SH-SY5Y (cell line): ENCODE data around the gene PPP1R12C.

Experiments used
- GATA2 ChIP-seq: IDR thresholded peaks from 2 replicates; pipeline ENCODE4 v1.6.1; 2011; ENCODE audit warnings: mild to moderate bottlenecking, low read depth, low read length
- GATA3 ChIP-seq: IDR thresholded peaks from 2 replicates; pipeline ENCODE4 v1.6.1; 2011; ENCODE audit warnings: low read depth, mild to moderate bottlenecking, low read length, moderate library complexity

Gene PPP1R12C

DNA sequence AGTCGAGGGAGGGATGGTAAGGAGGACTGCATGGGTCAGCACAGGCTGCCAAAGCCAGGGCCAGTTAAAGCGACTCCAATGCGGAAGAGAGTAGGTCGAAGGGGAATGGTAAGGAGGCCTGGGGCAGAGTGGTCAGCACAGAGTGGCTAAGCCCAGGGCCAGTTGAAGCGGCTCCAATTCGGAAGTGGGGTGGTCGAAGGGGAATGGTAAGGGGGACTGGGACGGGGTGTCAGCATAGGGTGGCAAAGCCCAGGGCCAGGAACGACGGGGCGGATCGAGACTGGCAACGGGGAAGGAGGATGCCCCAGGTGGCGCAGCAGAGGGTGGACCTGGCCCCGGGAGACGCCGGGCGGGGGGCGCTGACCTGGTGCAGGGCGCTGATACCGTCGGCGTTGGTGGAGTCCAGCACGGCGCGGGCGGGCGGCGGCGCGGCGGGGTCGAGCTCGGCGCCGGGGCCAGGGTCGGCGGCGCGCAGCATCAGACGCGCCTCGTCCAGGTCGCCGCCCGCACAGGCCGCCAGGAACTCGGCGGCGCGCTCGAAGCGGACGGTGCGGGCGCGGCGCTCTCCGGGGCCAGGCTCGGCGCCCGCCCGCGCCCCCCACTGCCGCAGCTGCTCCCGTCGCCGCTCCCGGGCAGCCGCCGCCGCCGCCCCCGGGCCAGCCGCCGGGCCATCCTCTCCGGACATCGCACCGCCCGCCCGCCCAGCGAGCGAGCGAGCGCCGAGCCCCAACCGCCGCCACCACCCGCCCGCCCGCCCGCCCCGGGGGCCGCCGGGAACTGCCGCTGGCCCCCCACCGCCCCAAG lies at the start of gene PPP1R12C:
PPP1R12C (minus strand) TSS at position 779 of the 804 bp plus-strand sequence; CDS start at position 685, 94 bp downstream.
- TF ChIP-seq GATA3 (no peak), GATA2 (no peak)

DNA sequence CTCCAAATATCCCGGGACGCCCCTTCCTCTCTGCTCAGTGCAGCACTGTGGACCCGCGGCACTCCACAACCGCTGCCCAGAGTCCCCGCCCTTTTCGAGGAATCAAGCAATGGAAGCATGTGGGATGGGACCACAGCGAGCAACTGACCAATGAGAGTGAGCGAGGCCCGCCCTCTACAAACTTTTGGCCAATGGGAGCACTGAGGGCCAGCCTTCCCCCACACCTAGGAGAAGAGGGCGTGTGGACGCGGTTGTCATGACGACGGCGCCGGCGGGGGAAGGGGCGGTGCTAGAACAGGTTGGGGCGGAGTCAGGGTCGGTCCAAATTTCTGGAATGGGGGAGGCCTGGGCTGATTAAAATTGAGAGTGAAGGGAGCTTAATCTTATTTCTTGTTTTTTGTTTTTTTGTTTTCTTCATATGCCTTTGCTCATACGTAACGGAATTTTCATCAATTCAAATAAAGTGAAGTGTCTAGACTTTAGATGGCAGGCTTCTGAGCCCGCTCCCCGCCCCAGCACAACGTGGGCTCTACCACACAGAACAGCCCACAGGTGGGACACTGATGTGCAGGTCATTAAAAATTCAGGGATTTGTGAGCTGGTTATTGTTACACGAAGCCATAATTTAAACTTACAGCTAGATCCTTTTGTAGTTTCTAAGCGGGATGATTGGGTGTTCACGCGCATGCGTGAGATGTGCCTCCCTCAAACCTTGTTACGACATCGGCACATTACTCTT lies 49.3 kb upstream of the PPP1R12C start, which contains the start of gene DNAAF3:
DNAAF3 (minus strand) TSS at position 84 of the 739 bp plus-strand sequence. CDS start 200 bp downstream, outside the sequence.
- TF ChIP-seq GATA2 (no peak), GATA3 (no peak)

DNA sequence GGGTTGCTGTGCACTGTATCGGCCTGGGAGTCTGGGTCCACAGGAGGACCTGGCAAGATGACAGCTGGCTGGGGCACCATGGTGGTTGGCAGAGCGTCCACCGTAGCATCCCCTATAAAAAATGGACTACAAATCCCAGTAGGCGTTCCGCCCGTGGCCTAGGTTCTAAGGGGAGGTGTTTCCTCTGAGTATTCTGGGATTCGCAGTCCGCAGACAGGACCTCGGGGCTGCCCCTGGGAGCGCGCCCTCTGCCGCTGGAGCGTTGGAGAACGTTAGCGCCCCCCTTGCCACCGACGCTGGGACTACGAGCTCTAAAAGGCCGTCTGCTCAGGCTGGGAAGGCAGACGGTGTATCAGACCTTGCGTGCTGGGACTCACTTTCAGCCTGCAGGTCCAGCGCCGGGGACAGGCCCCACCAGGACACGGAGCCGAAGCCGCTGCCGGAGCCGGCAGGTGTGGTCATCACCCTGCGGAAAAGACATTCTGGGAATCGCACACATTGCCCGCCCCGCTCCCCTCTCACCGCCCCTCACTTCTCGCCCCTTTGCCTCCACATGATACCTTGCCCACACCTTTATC lies 48.6 kb upstream of the PPP1R12C start:
- no peak for TF ChIP-seq GATA2
- no peak for TF ChIP-seq GATA3

DNA sequence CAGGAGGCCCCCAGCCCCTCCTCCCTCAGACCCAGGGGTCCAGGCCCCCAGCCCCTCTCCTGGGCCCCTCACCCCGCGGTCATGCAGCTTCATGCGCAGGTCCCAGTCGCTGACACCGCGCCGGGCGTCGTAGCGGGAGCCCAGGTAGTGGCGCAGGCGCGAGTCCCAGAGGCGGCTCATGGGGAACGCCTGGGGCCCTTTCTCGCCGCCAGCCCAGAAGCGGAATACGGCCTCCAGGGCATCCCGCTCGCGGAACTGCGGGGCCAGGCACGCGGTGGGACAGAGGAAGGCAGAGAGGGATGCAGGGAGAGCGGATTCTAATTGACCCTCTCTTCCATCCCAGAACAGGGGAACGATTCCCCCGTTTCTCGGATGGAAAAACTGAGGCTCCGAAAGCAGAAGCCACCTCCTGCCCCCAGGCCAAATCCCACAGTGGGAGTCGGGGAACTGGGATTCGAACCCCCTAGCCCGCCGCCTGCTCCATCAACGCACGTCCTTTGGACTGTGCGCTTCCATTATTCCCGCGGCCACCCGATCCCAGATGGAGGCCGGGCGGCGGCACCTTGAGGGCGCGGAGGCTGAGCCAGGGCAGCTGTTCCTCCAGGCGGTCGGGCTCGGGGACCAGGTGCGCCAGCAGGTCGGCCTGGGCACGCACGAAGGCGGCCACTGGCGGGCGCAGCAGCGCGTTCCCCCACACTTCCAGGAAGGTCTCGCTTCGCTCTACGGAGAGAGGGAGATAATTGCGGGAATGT lies 44.3 kb upstream of the PPP1R12C start:
- TF ChIP-seq GATA2 (no peak), GATA3 (no peak)

DNA sequence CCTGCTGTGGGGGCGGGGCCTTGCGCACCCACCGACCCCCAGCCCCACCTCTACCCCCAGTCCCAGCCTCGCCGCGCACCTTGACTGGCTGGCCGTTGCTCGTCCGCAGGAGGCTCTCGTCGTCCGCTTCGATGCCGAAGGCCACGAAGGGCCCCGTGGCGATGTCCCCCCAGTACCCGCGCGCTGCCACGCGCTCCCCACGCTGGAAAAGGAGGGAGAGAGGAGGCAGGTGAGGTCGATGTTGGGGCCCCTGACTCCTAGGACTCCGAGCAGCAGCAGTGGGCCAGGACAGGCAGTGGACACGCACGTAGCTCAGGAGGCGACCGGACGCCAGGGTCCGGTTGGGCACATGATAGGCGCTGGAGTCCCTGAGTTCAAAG lies 43.5 kb upstream of the PPP1R12C start:
- TF ChIP-seq GATA2, result no peak
- no peak for TF ChIP-seq GATA3

DNA sequence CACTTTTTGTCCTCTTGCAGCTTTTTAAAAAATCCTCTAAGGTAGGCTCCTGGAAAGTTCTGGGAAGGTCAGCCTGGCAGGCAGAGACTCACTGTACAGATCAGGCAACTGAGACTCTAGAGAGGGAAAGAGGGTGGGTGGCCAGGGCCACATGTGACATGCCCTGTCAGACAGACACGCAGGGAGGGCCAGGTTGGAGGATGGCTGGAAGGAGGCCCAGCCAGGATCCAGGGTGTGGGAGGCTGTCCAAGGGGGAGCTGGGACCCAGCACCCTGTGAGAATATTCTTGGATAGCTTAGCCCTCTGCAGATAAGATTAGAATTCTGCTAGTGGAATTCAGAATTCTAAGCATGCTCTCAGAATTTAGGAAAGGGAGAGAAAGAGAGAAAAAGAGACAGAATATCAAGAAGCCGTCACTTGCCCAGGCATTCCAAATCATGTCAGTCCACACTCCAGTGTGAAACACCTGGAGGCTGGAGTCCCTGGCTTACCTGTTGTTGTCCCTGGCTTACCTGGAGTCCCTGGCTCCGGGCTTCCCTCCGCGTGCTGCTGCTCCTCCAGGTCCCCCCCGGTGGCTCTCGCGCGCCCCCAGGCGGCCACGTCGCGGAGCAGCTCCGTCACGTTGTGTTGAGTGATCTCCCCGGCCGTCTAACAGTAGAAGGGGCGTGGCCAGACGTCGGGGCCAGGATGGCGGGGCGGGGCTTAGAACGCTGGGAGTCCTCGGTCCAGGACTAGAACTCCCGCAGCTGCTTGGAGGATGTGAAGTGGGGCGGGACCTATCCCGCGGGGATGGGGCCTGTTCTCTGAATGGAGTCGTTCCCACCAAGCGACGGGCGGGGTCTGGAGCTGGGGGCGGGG lies 42.9 kb upstream of the PPP1R12C start:
- TF ChIP-seq GATA3 (no peak), GATA2 (no peak)

DNA sequence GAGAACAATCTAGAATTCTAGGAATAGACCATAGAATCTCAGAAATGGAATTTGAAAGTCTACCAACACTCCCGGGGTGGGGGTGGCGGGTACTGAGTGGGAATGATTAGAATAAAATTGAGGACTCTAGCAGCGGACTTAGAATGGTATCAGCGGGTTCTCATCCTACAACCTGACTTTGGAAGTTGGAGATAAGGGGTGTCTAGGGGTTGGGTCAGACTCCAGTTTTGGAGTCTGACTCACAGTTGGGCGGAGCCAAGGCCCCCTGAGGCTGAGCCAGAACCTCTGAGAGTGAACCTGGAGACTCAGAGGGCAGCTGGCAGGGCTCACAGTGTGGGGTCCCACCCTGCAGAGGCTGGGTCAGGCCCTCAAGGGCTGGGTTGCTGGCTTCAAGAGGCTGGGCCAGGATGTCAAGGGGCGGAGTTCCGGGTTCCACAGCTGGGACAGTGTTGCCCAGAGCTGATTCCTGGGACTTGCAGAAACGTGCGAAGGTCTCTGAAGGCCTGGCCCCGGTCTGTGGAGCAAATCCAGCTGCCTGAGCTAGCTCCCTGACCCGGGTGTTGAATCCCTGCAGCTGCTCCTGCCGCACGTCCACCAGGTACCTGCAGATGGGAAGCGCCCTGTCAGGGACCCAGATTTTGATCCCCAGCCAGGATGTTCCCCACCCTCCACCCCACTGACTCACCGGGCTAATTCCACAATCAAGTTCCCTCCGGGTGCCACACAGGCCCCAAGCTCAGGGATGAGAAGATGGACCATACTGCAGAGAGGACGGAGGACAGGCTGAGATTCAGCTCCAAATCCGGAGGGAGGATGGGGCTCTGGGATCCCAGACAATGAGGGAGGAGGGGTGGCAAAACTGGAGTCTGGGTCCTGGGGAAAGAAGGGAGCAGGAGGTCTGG lies 41.7 kb upstream of the PPP1R12C start:
- TF ChIP-seq GATA2 (no peak), GATA3 (no peak)

DNA sequence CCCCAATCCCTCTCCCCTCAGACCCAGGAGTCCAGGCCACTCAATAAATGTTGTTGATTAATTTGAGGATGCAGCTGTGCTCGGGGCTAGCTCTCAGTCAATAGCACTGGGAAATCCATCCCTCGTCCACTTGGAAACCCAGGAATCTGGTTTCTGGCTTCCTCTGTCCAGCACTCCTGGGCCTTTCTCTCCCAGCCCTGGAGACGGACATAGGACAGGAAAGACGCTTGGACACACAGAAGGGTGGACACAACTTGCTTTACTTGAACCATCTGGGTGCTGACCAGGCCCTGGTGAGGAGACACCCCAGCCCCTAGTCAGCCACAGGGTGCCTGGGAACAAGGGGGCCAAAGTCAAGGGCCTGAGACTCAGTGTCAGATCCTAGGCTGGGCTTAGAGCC lies 41.0 kb upstream of the PPP1R12C start:
- no peak for TF ChIP-seq GATA3
- TF ChIP-seq GATA2, result no peak

DNA sequence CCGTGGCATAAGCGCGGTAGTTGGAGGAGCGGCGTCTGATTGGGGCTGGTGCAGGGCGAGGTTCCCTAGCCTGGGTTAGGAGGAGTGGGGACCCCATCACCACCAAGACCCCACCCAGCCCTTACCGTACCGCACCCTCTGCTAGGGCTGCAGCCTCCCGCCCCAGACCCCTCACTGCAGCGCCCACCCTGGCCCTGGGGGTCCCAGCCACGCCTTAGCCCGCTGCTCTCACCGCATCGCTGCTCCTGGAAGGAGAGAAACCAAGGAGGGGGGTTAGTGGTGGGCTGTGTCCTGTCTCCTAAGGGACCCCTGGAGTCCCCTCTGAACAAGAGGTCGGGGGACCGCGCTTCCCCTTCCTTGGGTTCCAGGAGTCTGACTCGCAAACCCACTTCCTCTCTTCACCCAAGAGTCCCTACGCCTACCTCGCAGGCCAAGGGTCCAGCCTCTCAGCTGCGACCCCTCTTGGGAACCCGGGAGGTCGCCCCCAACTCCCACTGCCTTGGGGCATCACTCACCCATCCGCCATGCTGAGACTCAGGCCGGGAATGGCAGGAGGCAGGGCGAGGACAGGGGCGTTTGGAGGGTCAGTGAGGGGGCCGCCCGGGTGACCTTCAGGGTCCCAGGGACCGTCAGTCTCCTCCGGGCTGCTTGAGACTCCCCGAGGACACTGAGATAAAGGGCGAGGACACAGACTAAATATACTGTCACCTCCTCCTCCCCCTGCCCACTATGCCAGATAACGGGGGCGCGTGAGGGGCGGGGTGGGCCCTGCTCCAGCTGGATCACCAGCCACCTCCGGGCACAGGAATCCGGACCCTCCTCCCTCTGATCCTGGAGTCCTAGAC lies 39.8 kb upstream of the PPP1R12C start, which contains the start of gene TNNI3:
TNNI3 (minus strand) TSS at position 669 of the 845 bp plus-strand sequence; CDS start at position 526, 143 bp downstream.
- TF ChIP-seq GATA2 (no peak), GATA3 (no peak)

DNA sequence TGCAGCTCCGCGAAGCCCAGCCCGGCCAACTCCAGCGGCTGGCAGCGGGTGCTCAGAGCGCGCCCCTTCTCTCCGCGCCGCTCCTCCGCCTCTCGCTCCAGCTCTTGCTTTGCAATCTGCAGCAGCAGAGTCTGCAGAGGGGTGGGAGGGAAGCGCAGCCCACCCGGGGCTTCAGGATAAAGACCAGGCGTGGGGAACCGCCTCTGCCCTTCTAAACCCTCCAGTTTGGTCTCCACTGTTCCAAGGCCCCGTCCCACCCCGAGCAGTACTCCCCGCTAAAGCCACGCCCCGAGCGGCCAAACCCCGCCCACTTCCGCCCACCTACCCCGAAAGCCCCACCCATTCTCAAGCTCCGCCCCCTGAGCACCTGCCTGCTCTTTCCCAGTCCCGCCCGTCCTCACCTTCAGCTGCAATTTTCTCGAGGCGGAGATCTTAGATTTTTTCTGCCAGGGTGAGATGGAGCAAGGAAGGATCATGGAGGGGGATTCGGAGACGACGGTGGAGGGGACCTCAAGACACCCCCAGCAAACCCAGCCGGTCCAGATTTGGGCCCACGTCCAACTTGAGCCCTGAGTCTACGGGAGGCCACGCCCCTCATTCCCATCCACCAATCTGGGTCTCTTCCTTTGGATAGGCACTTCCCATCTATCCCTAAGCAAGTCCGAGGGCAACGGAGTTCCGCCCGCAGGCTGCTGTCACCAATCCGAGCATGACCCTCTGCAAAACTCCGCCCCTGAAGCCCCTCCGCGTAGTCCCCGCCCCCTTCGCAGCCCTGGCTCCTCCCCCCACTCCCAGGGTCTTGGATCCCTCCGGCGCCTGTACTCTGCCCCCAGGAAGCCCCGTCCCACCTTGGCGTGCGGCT lies 39.0 kb upstream of the PPP1R12C start:
- TF ChIP-seq GATA2 (no peak), GATA3 (no peak)
